ENCODE measurements around the gene MGAT5B. TPM values are rescaled to one million over a fixed set of nuclear protein-coding genes. Genes with fewer than 3 reads are reported as not detected.

The MGAT5B gene
- total RNA-seq, 1 experiment from 2014 or later = 4.4 TPM

- TF ChIP-seq REST (IDR thresholded peaks at IDR 0.05; ENCODE audit: low read depth) (no peak), POLR2A (IDR thresholded peaks at IDR 0.05; ENCODE audit: borderline replicate concordance, extremely low read depth, insufficient read depth, insufficient read length) (no peak), RAD21 (IDR thresholded peaks at IDR 0.05; ENCODE audit: low read depth) (no peak), FOSL1 (IDR thresholded peaks at IDR 0.05; ENCODE audit: low read depth) (no peak), ATF3 (IDR thresholded peaks at IDR 0.05) (no peak), SIN3A (IDR thresholded peaks at IDR 0.05; ENCODE audit: low read depth) (no peak), CBX3 (IDR thresholded peaks at IDR 0.05; ENCODE audit: low read depth) (no peak), YY1 (IDR thresholded peaks at IDR 0.05; ENCODE audit: extremely low read depth, insufficient replicate concordance, low read depth, low read length) (no peak), SRF (IDR thresholded peaks at IDR 0.05; ENCODE audit: low read depth) (no peak), CTCF (IDR thresholded peaks at IDR 0.05 in 2 of 3, conservative IDR thresholded peaks at IDR 0.05 in 1 of 3; ENCODE audit: borderline replicate concordance in 1 of 3, insufficient read depth in 1 of 3, low read depth in 2 of 3, low read length in 2 of 3) (no peak), POLR2AphosphoS5 (IDR thresholded peaks at IDR 0.05; ENCODE audit: low read depth, low read length) (no peak)
Observed at GRCh38 chr17:76997981-76998531, 129.9 kb downstream of the MGAT5B start (continued).
